Type B pancreatic cell (in vitro differentiated cells): ENCODE data around the gene BNIP2. TPM values are rescaled to one million over a fixed set of nuclear protein-coding genes. Genes with fewer than 3 reads are reported as not detected.
"Not testable (repeated sequence)": the region's sequence is repeated elsewhere in the genome, so short reads cannot be mapped to it uniquely, and the experiment has no call there.

ENCODE experiments used
- DNase-seq: peaks from one replicate; pipeline ENCODE4 v3.0.0; 2021; ENCODE audit warnings: mixed read lengths; ENCODE audit not compliant: unreplicated experiment; ENCODE audit errors: extremely low spot score
- H3K27ac Mint-ChIP-seq: 2 replicates; pipeline ENCODE4 v1.8.0; 2021; ENCODE audit warnings: mild to moderate bottlenecking, mixed read lengths
- H3K27me3 Mint-ChIP-seq: 2 replicates; pipeline ENCODE4 v1.8.0; 2021; ENCODE audit warnings: mixed read lengths
- H3K36me3 Mint-ChIP-seq: 2 replicates; pipeline ENCODE4 v1.8.0; 2021; ENCODE audit warnings: mixed read lengths
- H3K4me1 Mint-ChIP-seq: one replicate; pipeline ENCODE4 v1.8.0; 2021; ENCODE audit warnings: mixed read lengths; ENCODE audit not compliant: unreplicated experiment
- H3K4me3 Mint-ChIP-seq: 2 replicates; pipeline ENCODE4 v1.8.0; 2021; ENCODE audit warnings: mild to moderate bottlenecking, mixed read lengths
- H3K9me3 Mint-ChIP-seq: 2 replicates; pipeline ENCODE4 v1.8.0; 2021; ENCODE audit warnings: mixed read lengths
- CTCF ChIP-seq: fragments of 200-600 bp; sonication (generic); conservative IDR thresholded peaks from 2 replicates; pipeline ENCODE4 v1.5.0; 2021; ENCODE audit warnings: antibody characterized with exemption, mild to moderate bottlenecking
- total RNA-seq: library from RNA; stranded (reverse); gene quantifications from 2 replicates; pipeline ENCODE4 v1.2.1, GENCODE V29; 2021; ENCODE audit warnings: low replicate concordance

Gene BNIP2
- total RNA-seq, 1 donor from 2014 or later = 37.6 TPM

GRCh38 chr15:59646277-59646676 is 42.8 kb downstream of the BNIP2 start:
- no peak overlapping the region for H3K27ac Mint-ChIP-seq
- H3K36me3 Mint-ChIP-seq = peaks cover 25% of the 10 kb centered on the region
- H3K9me3 Mint-ChIP-seq = no peaks in the 10 kb centered on the region
- no peak for DNase-seq
- no peaks in the 10 kb centered on the region for H3K4me1 Mint-ChIP-seq
- no peak for TF ChIP-seq CTCF
- no peak overlapping the region for H3K4me3 Mint-ChIP-seq
- H3K27me3 Mint-ChIP-seq = no peaks in the 10 kb centered on the region

- peaks cover 25% of the 10 kb centered on the region for H3K36me3 Mint-ChIP-seq
- H3K4me1 Mint-ChIP-seq, H3K27ac Mint-ChIP-seq, DNase-seq, H3K27me3 Mint-ChIP-seq, H3K4me3 Mint-ChIP-seq, H3K9me3 Mint-ChIP-seq: not testable (repeated sequence)
Measured at GRCh38 chr15:59645812-59646211, 43.3 kb downstream of the BNIP2 start.

- Mint-ChIP-seq H3K4me3 (no peak overlapping the region), H3K4me1 (no peaks in the 10 kb centered on the region), H3K27ac (no peak overlapping the region), H3K36me3 (peaks cover 25% of the 10 kb centered on the region), H3K9me3 (no peaks in the 10 kb centered on the region), H3K27me3 (no peaks in the 10 kb centered on the region)
- DNase-seq = no peak
- TF ChIP-seq CTCF = no peak
Measured at GRCh38 chr15:59644756-59645155, 44.4 kb downstream of the BNIP2 start.

- H3K27ac Mint-ChIP-seq = no peak overlapping the region
- H3K9me3 Mint-ChIP-seq = no peaks in the 10 kb centered on the region
- H3K4me3 Mint-ChIP-seq = no peak overlapping the region
- no peak for DNase-seq
- peak; percentile 55 for TF ChIP-seq CTCF
- H3K27me3 Mint-ChIP-seq = no peaks in the 10 kb centered on the region
- H3K36me3 Mint-ChIP-seq = peaks cover 31% of the 10 kb centered on the region
- no peaks in the 10 kb centered on the region for H3K4me1 Mint-ChIP-seq
Measured at GRCh38 chr15:59642351-59642750, 46.8 kb downstream of the BNIP2 start.

- not testable (repeated sequence) for H3K4me3 Mint-ChIP-seq, H3K9me3 Mint-ChIP-seq, H3K4me1 Mint-ChIP-seq, H3K27me3 Mint-ChIP-seq, H3K27ac Mint-ChIP-seq, DNase-seq
- peak; percentile 21 for TF ChIP-seq CTCF
- H3K36me3 Mint-ChIP-seq = peaks cover 27% of the 10 kb centered on the region
Measured at GRCh38 chr15:59637507-59637906, 51.6 kb downstream of the BNIP2 start.

GRCh38 chr15:59636184-59636583 is 52.9 kb downstream of the BNIP2 start:
- Mint-ChIP-seq H3K4me1 (peaks cover 8% of the 10 kb centered on the region), H3K9me3 (no peaks in the 10 kb centered on the region), H3K27me3 (no peaks in the 10 kb centered on the region), H3K36me3 (peaks cover 20% of the 10 kb centered on the region), H3K4me3 (no peak overlapping the region), H3K27ac (peak overlapping the region; percentile 50)
- no peak for DNase-seq
- TF ChIP-seq CTCF = no peak
